Measurements from ENCODE around the gene CAPN10.
"Not testable (repeated sequence)": the region's sequence is repeated elsewhere in the genome, so short reads cannot be mapped to it uniquely, and the experiment has no call there.

The CAPN10 gene, protein sequence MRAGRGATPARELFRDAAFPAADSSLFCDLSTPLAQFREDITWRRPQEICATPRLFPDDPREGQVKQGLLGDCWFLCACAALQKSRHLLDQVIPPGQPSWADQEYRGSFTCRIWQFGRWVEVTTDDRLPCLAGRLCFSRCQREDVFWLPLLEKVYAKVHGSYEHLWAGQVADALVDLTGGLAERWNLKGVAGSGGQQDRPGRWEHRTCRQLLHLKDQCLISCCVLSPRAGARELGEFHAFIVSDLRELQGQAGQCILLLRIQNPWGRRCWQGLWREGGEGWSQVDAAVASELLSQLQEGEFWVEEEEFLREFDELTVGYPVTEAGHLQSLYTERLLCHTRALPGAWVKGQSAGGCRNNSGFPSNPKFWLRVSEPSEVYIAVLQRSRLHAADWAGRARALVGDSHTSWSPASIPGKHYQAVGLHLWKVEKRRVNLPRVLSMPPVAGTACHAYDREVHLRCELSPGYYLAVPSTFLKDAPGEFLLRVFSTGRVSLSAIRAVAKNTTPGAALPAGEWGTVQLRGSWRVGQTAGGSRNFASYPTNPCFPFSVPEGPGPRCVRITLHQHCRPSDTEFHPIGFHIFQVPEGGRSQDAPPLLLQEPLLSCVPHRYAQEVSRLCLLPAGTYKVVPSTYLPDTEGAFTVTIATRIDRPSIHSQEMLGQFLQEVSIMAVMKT

DNA sequence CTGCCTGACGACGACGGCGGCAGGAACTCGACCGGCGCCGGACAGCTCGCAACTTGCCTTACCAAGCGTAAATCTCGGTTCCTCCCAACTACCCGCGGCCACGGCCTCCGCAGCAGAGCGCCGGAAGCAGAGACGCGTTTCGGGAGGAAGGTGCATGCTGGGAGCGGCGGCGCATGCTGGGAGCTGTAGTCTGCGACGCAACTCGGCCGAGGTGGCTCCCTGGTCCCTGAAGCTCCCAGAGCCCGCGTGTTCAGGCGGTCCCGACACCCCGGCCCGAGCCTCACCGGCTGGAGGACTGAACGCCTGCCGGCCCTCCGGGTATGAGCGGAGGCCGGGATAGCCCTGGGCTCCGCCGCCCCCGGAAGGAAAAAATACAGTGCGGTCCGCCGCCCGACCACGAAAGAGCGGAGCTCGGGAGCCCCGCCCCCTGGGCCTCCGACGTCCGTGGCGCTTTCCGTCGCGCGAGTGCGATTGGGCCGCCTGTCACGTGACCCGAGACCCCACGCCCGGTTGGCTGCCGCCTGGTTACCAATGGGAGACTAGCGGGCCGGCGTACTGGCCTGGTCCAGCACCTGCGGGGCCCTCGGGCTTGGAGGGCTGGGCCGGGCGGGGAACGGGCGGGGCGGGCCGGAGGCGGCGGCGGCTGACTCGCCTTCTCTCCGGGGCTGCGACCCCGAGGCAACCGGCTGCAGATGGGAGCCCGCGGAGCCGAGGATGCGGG lies at the start of gene CAPN10:
Gene CAPN10 (plus strand): TSS at position 537 of the 721 bp plus-strand sequence. CDS start 178 bp downstream, at position 715.
- DNase-seq: peak; percentile 85 to 99 (median 98)

DNA sequence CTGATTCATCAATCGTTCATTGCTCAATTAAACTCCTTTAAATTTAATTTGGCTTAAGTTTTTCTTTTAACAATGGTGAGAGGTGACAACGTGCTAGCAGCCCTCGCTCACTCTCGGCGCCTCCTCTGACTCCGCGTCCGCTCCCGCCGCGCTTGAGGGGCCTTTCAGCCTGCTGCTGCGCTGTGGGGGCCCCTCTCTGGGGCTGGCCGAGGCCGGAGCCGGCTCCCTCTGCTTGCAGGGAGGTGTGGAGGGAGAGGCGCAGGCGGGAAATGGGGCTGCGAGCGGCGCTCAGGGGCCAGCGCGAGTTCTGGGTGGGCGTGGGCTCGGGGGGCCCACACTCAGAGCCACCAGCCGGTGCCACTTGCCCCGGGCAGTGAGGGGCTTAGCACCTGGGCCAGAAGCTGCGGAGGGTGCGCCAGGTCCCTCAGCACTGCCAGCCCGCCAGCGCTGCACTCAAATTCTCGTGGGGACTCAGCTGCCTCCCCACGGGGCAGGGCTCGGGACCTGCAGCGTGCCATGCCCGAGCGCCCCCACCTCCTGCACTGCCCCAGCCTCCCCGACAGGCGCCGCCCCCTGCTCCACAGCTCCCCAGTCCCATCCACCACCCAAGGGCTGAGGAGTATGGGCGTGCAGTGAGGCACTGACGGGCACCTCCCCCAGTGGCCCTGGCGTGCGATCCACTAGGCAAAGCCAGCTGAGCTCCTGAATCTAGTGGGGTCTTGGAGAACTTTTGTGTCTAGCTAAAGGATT lies 48.3 kb upstream of the CAPN10 start:
- DNase-seq: no peak

DNA sequence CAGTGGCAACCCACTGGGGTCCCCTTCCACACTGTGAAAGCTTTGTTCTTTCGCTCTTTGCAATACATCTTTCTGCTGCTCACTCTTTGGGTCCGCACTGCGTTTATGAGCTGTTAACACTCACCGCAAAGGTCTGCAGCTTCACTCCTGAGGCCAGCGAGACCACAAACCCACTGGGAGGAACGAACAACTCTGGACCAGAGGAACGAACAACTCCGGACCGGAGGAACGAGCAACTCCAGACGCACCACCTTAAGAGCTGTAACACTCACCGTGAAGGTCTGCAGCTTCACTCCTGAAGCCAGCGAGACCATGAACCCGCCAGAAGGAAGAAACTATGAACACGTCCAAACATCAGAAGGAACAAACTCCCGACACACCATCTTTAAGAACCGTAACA lies 47.4 kb upstream of the CAPN10 start:
- DNase-seq: not testable (repeated sequence)

DNA sequence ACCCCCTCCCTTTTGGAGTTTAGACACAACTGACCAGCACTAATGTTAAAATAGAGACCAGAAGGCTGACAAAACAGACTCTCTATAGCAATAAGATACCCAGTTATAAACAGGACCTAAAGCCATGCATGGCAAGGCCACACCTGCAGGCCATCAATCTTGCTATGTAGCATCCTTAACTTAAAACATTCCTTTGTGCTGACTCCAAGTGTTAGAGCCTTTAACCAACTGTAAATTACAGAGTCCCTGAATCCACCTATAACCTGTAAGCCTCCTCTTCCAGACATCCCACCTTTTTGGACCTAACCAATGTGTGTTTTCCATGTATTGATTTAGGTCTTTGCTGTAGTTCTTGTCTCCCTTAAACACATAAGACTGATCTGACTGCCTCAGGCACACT lies 46.6 kb upstream of the CAPN10 start:
- no peak for DNase-seq

DNA sequence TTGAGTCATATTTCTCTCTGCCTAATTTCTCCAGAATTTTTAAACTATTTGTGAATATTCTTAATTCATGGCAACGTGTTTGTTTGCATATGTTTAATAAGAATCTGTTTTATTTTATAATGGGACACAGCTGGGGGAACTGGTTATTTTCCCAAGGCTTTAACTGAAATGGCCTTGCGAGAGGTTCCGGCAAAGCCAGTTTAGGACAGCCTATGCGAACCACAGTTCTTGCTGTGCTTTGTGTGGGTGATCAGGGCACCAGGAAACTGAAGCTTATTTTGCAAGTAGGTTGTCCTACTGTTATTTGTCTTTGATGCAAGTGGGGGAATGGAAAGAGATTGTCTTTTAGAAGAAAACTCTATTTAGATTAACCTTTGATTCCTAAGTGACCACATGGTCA lies 35.2 kb upstream of the CAPN10 start:
- no peak for DNase-seq

DNA sequence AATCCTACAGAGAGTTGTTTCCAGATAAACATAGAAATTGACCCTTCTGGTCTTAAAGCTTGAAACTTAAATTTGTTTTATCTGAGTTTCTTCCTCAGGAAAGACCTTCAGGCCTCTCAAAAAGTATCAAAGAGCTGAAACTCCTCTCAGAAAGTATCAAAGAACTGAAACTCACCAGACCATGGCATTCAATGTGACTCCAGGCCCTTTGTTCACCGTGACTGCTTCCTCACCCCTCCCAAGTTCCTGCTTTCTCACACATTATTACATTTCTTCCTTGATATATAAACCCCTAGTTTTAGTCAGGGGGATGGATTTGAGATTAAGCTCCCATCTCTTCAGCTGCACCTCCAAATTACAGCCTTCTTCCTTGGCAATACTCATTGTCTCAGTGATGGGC lies 34.7 kb upstream of the CAPN10 start:
- no peak for DNase-seq

DNA sequence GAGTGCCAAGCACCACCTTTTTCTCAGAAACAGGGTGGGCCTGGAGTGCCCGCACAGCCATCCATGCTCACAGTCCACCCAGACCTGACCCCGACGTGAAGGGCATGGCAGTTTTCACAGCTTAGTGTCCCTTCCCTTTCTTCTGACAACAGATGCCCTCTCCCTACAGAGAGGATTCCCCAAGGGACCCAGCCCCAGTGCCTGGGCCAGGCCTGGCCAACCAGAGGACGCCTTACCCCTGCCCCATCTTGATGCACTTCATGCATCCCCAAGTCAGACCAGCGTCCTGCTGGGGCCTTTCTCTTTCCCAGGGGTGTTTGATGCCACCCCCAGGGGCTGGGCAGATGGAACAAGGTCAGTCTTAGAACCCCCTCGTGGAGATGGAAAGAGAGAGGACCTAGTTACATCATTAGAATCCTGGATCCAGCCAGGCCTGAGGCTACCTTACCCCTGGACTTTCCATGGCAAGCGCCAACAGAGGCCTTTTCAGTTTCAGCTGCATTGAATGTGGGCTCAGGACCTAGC lies 32.5 kb upstream of the CAPN10 start:
- DNase-seq: no peak

DNA sequence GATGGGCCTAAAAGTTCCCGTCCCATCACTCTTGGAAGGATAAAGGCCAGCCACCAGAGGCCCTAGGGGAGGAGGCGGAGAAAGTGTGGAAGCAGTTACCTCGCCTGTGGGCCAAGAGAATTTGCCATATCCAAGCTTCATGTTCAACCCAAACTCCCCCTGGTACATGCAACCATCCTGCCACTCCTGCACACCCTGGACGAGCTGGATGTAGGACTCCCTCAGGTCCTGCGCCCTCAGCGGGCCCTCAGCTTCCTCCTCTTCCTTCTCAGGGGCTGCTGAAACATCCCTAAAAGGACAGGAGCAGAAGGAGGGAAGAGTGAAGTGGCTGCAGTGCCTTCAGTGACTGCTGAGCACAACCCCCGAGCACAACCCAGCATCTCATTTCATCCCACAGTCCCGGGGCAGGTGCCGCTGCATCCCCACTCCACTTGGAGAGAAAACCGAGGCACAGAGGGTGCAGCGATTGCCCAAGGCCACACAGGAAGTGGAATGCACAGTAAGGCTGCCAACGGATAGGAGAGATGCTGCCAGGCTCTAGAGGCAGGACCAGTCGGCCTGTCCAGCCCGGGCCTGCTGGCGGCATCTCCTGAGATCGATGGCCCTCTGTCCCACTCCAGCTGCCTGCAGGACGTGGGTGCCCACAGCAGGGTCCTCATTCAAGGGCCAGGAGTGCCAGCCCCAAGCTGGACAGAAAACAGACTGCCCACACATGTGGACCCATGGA lies 31.6 kb upstream of the CAPN10 start:
- no peak for DNase-seq

DNA sequence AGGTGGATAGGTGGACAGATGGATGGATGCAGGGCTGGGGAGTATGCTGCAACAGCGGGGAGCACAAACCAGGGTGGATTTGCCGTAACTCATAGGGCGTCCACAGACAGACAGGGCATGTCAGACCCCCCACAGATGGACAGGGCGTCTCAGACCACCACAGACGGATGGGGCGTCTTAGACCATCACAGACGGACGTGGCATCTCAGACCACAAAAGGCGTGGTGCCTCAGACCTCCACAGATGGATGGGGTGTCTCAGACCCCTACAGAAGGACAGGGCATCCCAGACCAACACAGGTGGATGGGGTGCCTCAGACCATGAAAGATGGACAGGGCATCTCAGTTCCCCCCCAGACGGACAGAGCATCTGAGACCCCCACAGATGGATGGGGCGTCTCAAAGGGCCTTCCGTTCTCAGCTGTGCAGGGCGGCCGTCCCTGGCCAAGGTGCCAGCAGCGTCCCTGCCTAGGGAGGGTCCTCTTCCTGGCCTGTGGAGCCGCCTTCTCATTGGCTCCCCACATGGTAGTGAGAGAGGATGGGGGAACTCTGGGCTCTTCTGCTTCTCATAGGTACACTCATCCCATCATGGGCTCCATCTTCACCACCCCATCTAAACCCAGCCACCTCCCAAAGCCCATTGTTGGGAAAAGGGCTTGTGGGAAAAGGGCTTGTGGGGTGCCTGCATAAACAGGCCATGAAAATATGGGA lies 30.8 kb upstream of the CAPN10 start:
- DNase-seq: no peak

DNA sequence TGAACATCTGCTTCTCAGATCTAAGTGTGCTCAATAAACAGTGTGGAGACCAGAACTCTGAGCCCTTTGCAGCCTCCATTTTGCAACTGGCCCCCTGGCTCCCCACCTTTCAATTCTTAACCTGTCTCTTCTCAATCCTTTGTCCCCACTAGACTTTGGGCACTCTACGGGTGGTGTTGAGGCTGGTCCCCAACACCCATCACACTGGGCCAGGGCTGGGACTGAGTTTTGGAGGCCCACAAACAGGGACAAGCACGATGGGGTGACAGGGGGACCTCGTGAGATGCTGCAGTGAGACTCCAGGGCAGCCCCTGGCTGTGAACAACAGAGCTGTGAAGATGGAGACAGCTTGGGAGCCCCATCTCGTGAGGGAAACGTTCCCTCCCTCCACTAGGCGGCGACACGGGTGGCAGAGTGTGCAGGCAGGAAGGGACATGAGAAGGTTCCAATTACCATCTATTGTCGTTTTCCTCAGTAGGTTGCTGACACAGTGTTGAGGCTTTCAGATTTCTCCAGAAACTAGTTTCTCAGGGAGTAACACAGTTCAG lies 29.9 kb upstream of the CAPN10 start:
- no peak for DNase-seq

DNA sequence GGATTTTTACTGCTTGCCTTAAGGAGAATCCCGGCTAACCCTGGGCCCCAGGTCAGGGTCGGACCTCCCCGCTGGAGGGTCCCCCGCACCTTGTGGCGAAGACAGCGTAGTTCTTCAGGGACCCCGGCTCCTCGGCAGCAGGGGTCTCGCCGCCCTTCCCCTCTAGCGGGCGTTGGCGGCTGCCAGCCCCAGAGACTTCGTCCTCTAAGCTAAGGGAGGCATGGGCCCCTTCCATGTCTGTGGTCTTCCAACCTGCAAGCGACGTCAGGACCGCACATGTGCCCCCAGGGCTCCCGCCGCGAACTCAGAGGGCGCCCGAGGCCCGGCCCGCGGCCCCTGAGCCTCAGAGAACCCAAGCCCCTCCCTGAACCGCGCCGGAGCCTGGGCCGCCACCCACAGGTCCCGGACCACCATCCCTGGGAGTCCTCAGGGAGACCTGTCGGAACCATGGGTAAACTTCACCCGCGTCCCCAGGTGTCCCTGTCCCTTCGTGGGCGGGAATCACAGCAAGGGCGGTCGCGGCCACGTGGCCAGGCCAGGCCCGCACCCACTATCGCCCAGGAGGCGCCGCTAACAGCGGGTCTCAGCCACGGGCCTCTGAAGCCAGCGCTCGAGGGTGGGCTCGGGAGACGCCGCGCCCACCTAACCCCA lies 29.3 kb upstream of the CAPN10 start:
- no peak for DNase-seq

DNA sequence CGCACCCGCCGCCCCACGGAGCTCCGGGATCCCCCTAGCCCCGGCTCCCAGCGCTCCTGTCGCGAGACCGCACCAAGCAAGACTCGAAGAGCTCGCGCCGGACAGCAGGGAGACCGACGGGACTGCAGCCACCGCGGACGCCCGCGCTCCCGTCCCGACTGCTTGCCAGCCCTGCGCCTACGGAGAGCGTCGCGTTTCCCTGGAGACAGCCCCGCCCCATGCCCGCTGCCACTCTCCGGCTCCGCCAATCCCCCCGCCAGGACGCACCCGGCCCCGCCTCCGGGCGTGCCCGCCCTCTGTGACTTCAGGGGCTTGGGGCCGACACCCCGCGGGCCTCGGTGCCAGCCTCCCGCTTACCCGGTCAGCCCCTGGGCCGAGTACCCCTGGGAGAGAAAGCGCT lies 28.7 kb upstream of the CAPN10 start, which contains the start of gene ANKMY1:
Gene ANKMY1 (minus strand): TSS at position 181 of the 400 bp plus-strand sequence. CDS start 653 bp downstream, outside the sequence.
- DNase-seq: peak in 1 of 14 donors; percentile 31

DNA sequence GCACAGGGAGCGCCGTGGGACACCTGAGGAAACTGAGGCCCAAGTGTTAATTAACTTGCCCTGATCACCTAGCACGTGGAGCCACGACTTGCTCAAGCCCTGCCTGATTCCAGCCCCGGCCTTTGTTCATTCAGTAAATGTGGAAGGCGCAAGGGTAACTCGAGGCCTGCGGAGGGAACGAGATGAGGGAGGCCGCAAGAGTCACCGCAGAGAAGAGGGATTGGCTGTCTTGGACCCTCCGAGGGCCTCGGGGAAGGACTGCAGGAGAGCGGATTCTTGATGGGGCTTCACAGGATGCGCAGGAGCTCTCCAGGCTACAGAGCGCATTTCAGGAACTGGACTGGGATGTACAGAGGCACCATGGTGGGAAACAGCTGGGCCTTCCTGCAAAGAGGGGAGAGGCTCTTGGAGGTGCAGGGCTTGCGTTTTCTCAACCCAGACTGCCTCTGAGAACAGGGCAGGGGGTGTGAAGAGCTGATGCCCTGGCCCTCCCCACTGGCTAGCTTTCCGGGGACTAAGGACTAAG lies 28.2 kb upstream of the CAPN10 start:
- DNase-seq: no peak

DNA sequence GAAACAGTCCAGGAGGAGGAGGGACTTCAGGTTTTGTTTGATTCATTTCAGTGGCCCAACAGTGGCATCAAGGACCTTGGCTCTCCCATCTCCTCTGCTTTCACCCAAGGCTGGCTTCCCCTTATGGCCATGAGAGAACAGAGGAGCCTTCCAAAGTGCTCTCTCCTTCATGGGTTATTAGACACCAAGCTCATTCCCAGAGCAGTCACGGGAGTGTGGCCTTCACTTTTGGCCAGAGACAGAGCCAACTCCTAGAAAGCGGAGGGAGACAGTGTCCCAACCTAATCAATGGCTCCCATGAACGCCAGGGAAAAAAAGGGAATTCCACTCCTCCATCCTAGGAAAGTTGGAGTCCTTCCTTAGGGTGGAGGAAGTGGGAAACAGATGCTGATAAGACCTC lies 27.2 kb upstream of the CAPN10 start:
- DNase-seq: no peak

DNA sequence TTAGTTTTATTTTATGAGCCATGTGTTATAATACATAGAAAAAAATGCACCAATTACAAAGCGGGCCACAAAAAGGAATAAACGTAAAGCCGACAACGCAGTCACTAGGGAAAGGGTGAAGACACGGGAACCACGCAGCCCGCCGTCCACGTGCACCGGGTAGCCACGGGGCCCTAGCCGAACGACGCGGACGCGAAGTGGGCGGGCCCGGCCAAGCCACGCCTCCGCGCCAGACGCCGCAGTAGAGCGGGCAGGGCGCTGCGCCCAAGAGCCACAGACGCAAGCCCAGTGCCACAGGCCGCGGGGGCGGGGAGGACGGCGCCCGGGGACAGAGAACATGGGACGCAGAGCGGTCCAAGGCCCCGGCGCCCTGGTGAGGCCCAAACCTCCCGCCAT lies 26.5 kb upstream of the CAPN10 start, which contains the start of gene DUSP28:
Gene DUSP28 (plus strand): TSS at position 274 of the 396 bp plus-strand sequence. CDS start 328 bp downstream, outside the sequence.
- DNase-seq: peak; percentile 23 to 89 (median 82)

DNA sequence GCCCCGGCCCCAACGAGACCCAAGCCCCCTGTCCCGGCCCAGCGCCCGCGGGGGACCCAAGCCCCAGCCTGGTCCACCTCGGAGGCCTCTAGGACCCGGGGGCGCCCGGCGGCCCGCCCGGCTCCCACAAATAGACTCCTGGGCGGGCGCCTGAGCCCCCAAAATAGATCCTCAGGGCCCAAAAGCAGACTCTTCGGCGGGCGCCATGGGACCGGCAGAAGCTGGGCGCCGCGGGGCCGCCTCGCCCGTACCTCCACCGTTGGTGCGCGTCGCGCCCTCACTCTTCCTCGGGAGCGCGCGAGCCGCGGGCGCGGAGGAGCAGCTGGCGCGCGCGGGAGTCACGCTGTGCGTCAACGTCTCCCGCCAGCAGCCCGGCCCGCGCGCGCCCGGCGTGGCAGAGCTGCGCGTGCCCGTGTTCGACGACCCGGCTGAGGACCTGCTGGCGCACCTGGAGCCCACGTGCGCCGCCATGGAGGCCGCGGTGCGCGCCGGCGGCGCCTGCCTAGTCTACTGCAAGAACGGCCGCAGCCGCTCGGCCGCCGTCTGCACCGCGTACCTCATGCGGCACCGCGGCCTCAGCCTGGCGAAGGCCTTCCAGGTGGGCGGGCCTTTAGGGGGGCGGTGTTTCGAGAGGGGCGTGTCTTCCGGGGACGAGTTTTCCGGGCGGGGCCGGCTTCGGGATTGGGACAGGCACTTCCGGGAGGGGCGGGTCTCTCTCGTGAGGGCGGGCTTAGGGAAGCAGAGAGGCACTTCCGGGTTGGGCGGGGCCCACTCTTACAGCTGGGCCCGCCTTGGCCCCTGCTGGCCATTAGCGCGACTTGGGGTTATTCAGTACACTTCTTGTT lies 25.8 kb upstream of the CAPN10 start:
- DNase-seq: peak; percentile 80 to 99 (median 97)

DNA sequence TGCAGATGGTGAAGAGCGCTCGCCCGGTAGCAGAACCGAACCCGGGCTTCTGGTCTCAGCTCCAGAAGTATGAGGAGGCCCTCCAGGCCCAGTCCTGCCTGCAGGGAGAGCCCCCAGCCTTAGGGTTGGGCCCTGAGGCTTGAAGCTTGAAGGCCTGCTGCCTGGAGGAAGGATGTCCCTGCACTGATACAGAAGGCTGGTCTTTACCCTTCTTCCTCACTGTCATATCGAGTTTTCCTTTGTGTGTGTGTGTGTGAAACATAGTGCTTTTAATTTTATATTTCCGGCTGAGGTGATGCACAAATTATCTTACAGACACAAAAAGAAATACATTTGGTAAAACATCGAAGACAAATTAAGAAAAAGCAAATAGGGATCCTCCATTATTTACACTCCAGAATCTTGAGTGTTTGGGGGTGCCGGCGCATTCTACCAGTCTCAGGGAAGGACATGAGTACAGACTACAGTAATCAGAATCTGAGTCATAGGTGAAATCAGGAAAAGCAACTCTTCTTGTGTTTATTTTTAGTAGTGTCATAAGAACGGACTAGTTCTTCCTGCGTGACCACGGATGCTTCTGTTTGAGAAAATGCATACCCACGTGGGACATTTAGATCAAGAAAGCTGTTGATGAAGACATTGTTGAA lies 25.1 kb upstream of the CAPN10 start:
- DNase-seq: no peak

DNA sequence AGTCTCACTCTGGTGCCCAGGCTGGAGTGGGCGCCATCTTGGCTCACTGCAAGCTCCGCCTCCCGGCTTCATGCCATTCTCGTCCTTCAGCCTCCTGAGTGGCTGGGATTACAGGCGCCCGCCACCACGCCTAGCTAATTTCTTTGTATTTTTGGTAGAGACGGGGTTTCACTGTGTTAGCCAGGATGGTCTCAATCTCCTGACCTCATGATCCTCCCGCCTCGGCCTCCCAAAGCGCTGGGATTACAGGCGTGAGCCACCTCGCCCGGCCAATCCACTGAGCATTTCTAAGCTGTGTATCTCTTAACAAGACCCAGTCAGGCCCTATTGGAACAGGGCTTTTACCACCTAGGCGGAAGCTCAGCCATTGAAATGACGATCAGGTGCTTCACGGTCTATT lies 23.3 kb upstream of the CAPN10 start:
- not testable (repeated sequence) for DNase-seq

Data from C1 segment of cervical spinal cord (tissue), 14 donors.